HEK293T (cell line): ENCODE measurements around the gene TEX2.

Experiments used
- CTCF ChIA-PET: fragments of 350-600 bp; formaldehyde crosslinking; extraction: SDS; loops from one replicate; lab custom pipeline; 2021; ENCODE audit warnings: antibody characterized with exemption, inconsistent platforms; lab: Yijun Ruan, JAX
- POLR2A ChIA-PET: fragments of 350-600 bp; formaldehyde crosslinking; extraction: SDS; loops from one replicate; lab custom pipeline; 2020; ENCODE audit warnings: antibody characterized with exemption, inconsistent platforms; lab: Yijun Ruan, JAX
- DNase-seq: peaks from one replicate; pipeline ENCODE4 v3.0.0; 2012; ENCODE audit warnings: mixed read lengths; ENCODE audit errors: extremely low spot score
- ARNT ChIP-seq: fragments of 450-650 bp; IDR thresholded peaks from 2 replicates; pipeline ENCODE4 v1.6.1; 2017; ENCODE audit warnings: mild to moderate bottlenecking
- BHLHE40 ChIP-seq: fragments of 450-650 bp; IDR thresholded peaks from 2 replicates; pipeline ENCODE4 v1.6.1; 2016; ENCODE audit warnings: mild to moderate bottlenecking, moderate library complexity, borderline replicate concordance
- CTBP1 ChIP-seq: fragments of 450-650 bp; IDR thresholded peaks from 2 replicates; pipeline ENCODE4 v1.6.1; 2016; ENCODE audit warnings: borderline replicate concordance
- ELF4 ChIP-seq: fragments of 450-650 bp; IDR thresholded peaks from 2 replicates; pipeline ENCODE4 v1.6.1; 2017; ENCODE audit warnings: antibody characterized with exemption
- FOXA1 ChIP-seq: fragments of 450-650 bp; IDR thresholded peaks from 2 replicates; pipeline ENCODE4 v1.6.1; 2016; ENCODE audit warnings: mild to moderate bottlenecking
- FOXK2 ChIP-seq: fragments of 450-650 bp; IDR thresholded peaks from 2 replicates; pipeline ENCODE4 v1.6.1; 2016; ENCODE audit warnings: mild to moderate bottlenecking
- FOXM1 ChIP-seq: fragments of 450-650 bp; IDR thresholded peaks from 2 replicates; pipeline ENCODE4 v1.6.1; 2017; ENCODE audit warnings: mild to moderate bottlenecking, borderline replicate concordance
- HDGF ChIP-seq: fragments of 450-650 bp; IDR thresholded peaks from 2 replicates; pipeline ENCODE4 v1.6.1; 2017; ENCODE audit warnings: antibody characterized with exemption, borderline replicate concordance
- L3MBTL2 ChIP-seq: fragments of 450-650 bp; conservative IDR thresholded peaks from 2 replicates; pipeline ENCODE4 v1.6.1; 2016; ENCODE audit warnings: mild to moderate bottlenecking
- LEF1 ChIP-seq: fragments of 450-650 bp; IDR thresholded peaks from 2 replicates; pipeline ENCODE4 v1.6.1; 2017; ENCODE audit warnings: mild to moderate bottlenecking, borderline replicate concordance
- NFRKB ChIP-seq: fragments of 450-650 bp; IDR thresholded peaks from 2 replicates; pipeline ENCODE4 v1.6.1; 2016; ENCODE audit warnings: mild to moderate bottlenecking, moderate library complexity
- SP1 ChIP-seq: fragments of 450-650 bp; IDR thresholded peaks from 2 replicates; pipeline ENCODE4 v1.6.1; 2017
- SUZ12 ChIP-seq: fragments of 450-650 bp; IDR thresholded peaks from 2 replicates; pipeline ENCODE4 v1.6.1; 2016; ENCODE audit warnings: mild to moderate bottlenecking
- TARDBP ChIP-seq: fragments of 450-650 bp; IDR thresholded peaks from 2 replicates; pipeline ENCODE4 v1.6.1; 2016
- ZNF384 ChIP-seq: fragments of 450-650 bp; IDR thresholded peaks from 2 replicates; pipeline ENCODE4 v1.6.1; 2016
- TF ChIP-seq, protein P1 (sequence below): fragments of 450-650 bp; IDR thresholded peaks from 2 replicates; pipeline ENCODE4 v1.6.1; 2016

TEX2 gene

GRCh38 chr17:64156670-64157069 is 106.4 kb downstream of the TEX2 start:
- TF ChIP-seq CTBP1 (no peak), SP1 (no peak), NFRKB (no peak), HDGF (no peak), ZNF384 (no peak), FOXK2 (no peak), FOXA1 (no peak), ARNT (no peak), FOXM1 (no peak), LEF1 (no peak), BHLHE40 (no peak), TARDBP (no peak), SUZ12 (no peak), ELF4 (no peak), L3MBTL2 (no peak)
- TF ChIP-seq, protein P1, sequence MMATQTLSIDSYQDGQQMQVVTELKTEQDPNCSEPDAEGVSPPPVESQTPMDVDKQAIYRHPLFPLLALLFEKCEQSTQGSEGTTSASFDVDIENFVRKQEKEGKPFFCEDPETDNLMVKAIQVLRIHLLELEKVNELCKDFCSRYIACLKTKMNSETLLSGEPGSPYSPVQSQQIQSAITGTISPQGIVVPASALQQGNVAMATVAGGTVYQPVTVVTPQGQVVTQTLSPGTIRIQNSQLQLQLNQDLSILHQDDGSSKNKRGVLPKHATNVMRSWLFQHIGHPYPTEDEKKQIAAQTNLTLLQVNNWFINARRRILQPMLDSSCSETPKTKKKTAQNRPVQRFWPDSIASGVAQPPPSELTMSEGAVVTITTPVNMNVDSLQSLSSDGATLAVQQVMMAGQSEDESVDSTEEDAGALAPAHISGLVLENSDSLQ: no peak
- ChIA-PET CTCF (no interaction called here), POLR2A (interaction anchor here (8.7 kb wide), 1 partner anchor 11 kb away, joined by 51 read pairs; no protein-coding TSS in a partner anchor)
- no peak for DNase-seq

DNA sequence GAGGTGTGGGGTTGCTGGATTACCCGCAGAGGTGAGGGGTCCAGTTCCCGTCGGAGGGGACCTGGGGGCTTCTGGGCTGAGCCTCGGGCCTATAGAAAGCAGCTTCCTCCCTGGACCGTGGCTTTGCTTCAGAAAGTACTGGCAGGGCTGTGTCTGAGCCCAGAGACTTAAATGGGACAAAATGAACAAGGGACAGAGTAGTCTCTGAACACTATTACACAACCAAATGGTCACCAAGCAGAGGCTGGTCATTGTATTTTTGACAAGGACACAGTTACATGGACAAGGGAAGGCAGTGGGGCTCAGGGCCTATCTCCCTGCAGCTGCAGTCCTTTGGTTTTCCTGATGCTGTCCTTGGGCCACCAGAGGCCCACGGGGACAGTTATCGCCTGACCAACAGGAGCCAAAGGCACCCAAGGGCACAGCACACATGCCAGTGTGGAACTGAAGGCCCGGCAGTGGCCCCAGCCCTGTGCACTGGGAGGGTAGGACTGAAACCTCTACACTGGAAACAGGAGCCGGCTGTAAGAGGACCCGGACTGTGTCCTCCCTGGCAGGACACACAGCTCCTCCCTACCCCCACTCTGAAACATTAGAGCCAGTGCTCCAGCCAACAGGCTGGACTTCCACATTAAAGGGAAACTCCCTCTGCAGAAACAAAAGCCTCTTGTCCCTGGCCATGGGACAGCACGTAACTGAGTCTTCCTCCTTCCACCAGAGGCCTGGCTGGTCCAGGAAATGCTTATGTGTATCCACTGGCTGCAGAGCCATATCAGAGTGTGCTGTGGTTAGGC is 107.1 kb downstream of the TEX2 start:
- ChIA-PET POLR2A (interaction anchor here (8.7 kb wide), 1 partner anchor 10 kb away, joined by 51 read pairs; no protein-coding TSS in a partner anchor), CTCF (no interaction called here)
- TF ChIP-seq HDGF: no peak
- TF ChIP-seq TARDBP: no peak
- TF ChIP-seq, protein P1: no peak
- TF ChIP-seq ELF4: no peak
- no peak for TF ChIP-seq SP1
- TF ChIP-seq SUZ12: no peak
- TF ChIP-seq FOXM1: no peak
- TF ChIP-seq LEF1: no peak
- no peak for TF ChIP-seq NFRKB
- TF ChIP-seq L3MBTL2: no peak
- no peak for TF ChIP-seq FOXK2
- no peak for TF ChIP-seq ARNT
- no peak for TF ChIP-seq FOXA1
- no peak for TF ChIP-seq CTBP1
- no peak for TF ChIP-seq BHLHE40
- no peak for TF ChIP-seq ZNF384
- DNase-seq: no peak

GRCh38 chr17:64155129-64155528 is 107.9 kb downstream of the TEX2 start:
- DNase-seq: no peak
- TF ChIP-seq ZNF384: no peak
- no peak for TF ChIP-seq SP1
- no peak for TF ChIP-seq NFRKB
- TF ChIP-seq ARNT: no peak
- TF ChIP-seq LEF1: no peak
- no peak for TF ChIP-seq ELF4
- no peak for TF ChIP-seq SUZ12
- TF ChIP-seq FOXM1: no peak
- TF ChIP-seq CTBP1: no peak
- TF ChIP-seq BHLHE40: no peak
- no peak for TF ChIP-seq FOXA1
- no peak for TF ChIP-seq TARDBP
- no peak for TF ChIP-seq HDGF
- no peak for TF ChIP-seq L3MBTL2
- TF ChIP-seq FOXK2: no peak
- TF ChIP-seq, protein P1: no peak
- POLR2A ChIA-PET: interaction anchor here (8.7 kb wide), 1 partner anchor 9 kb away, joined by 51 read pairs; no protein-coding TSS in a partner anchor
- CTCF ChIA-PET: no interaction called here

DNA sequence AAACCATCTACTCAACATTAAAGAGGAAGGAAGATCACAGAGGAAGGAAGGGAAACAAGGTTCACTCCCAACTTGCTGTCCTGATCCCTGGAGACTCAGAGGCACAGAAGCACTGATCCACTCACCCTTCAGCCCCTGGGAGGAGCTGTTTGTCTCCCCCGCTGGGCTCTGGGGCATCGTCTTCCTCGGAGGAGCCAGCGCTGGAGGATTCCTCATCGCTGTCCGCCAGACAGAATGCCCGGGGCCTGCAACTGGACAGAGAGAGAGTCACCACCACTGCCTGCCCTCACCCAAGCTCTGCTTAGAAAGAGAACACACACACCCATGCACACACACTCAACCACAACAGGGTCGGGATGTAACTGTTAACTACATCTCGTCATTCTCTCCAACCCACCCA is 108.3 kb downstream of the TEX2 start:
- ChIA-PET CTCF (no interaction called here), POLR2A (interaction anchor here (8.7 kb wide), 1 partner anchor 9 kb away, joined by 51 read pairs; no protein-coding TSS in a partner anchor)
- DNase-seq: no peak
- TF ChIP-seq FOXK2: no peak
- TF ChIP-seq HDGF: no peak
- no peak for TF ChIP-seq FOXA1
- no peak for TF ChIP-seq ZNF384

GRCh38 chr17:64154313-64154695 is 108.8 kb downstream of the TEX2 start:
- TF ChIP-seq FOXM1 (no peak), TARDBP (no peak), SP1 (no peak), ELF4 (no peak), ARNT (no peak), FOXK2 (no peak)
- TF ChIP-seq, protein P1: no peak
- CTCF ChIA-PET: no interaction called here
- no peak for DNase-seq
- POLR2A ChIA-PET: interaction anchor here (8.7 kb wide), 1 partner anchor 9 kb away, joined by 51 read pairs; no protein-coding TSS in a partner anchor
